IPS-NIHi7 (cell line): ENCODE results near the gene CKAP5.

ENCODE experiments used
- DNase-seq: peaks from one replicate; pipeline ENCODE4 v3.0.0; 2012; ENCODE audit warnings: mixed read lengths; ENCODE audit errors: extremely low spot score

Gene CKAP5

GRCh38 chr11:46766656-46767055 is 79.4 kb downstream of the CKAP5 start:
- DNase-seq = no peak

- no peak for DNase-seq
These were observed 83.8 kb downstream of the CKAP5 start for GRCh38 chr11:46762248-46762647.

DNA sequence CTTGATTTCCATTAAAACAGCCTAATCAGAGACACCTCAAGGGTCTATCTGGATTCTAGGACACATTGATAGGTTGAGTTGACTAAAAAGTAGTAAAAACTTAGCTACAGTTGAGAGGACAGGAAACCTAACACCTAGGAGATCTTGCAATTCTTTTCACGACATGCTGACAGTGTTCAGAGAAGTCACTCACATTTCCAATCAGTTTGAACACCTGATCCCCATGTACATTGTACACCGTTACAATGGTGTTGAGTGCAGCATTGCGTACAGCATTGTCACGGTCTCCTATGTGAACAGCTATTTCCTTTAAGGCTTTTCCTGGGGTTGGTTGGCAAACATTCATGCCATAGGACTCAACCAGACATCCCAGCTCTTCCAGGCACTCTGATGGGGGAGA is 84.3 kb downstream of the CKAP5 start:
- no peak for DNase-seq

DNA sequence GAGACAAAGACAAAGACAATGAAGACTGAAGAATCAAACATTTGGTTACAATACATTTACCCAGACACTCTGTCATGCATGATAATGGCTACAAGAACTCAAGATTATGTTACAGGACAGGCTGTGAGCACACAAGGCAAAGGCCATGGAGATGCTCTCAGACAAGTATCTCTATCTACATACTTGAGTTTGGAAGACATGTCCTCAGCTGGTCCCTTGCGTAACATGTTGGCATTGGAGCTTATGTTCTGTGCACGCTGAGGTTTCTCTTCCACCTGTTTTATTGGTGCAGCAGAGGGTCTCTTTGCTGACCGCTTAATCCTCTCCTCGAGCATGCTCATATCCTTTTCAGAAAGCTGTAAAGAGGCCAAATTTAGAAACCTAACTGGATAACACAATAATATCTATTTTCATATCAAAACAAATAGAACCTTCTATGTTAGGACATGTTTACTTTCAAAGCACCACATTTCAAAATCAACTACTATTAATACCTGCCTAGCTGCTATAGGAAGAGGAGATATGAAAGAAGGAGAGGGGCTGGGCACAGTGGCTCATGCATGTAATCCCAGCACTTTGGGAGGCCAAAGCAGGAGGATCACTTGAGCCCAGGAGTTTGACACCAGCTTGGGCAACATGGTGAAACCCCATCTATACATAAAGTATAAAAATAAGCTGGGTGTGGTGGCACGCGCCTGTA is 85.5 kb downstream of the CKAP5 start:
- DNase-seq = no peak

DNA sequence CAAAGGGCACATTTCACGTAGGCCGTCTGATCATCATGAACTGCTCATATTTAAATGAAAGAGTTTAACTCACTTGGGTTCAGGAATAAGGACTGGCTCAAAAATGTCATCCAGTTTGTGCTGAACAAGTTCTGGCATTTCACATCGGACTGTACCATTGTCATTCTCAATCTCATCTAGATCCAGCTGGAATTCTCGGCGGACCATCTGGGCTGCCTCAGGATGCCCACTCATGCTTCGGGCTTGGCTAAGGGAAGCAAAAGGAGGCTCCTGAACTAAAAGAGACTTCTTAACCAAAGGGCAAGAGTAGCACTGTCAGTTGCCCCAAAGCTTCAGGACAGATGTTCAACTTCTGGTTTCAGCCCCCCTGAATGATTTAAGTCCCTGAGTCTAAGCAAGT is 86.9 kb downstream of the CKAP5 start:
- no peak for DNase-seq

- no peak for DNase-seq
These were observed 90.1 kb downstream of the CKAP5 start for GRCh38 chr11:46755962-46756361.

DNA sequence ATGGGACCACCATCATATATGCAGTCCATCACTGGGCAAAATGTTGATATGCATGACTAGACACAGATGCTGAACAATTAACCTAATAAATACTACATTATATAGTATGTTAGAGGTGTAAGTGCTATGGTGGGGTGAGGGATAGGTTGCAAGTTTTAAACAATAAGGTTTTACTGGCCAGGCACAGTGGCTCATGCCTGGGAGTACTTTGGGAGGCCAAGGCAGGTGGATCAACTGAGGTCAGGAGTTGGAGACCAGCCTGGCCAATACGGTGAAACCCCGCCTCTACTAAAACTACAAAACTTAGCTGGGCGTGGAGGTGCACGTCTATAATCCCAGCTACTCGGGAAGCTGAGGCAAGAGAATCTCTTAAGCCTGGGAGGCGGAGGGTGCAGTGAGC is 98.9 kb downstream of the CKAP5 start:
- DNase-seq = no peak

DNA sequence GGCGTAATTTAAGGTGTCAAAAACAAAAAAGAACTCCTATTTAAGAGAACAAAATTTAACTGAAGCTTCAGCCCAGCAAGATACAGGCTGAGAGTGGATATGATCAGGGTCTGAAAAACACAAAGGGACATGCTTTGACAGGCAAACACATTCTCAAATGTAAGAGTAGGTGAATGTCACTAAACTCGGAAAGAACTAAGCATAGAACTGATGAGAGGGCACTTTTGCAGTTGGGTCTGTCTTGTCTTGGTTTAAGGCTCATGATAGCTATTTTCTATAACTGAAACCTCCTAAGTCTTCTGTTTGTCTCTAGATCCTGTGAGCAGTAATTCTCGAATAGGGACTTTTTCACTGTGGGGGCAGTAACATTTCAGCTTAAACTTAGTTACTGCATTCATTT is 100.1 kb downstream of the CKAP5 start:
- no peak for DNase-seq

GRCh38 chr11:46745328-46745727 is 100.8 kb downstream of the CKAP5 start:
- DNase-seq = no peak

DNA sequence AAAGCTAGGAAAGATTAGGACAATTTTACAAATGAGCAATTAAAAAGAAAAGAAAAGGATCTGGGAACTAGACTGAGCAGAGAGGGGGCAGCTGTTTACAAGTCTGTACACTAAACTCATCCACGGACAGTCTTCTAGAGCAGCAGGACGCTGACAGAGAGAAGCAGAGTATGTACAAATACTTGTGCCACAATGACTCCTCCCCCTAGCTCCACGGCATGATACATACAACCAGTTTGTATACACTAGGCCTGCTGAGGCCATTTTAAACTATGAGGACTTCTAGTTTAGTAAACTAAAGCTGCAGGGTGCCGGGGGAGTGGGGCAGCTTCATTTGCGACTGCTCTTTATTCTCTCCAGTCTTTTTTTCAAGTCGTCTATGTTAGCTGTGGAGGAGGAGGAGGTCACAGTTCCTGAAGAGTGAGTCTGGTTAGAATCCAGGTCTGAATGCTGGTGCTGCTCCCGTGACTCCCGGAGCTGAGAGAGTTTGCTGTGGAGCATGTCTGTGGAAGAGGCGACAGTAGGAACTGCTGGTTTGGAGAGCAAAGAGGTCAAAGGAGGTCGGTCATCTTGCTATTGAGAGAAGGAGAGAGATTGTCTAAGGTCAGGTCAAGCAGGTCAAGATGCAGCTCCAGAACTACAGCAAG is 102.3 kb downstream of the CKAP5 start:
- no peak for DNase-seq

GRCh38 chr11:46743043-46743442 is 103.0 kb downstream of the CKAP5 start:
- no peak for DNase-seq

- DNase-seq = no peak
These were observed 104.2 kb downstream of the CKAP5 start for GRCh38 chr11:46741600-46742484.

DNA sequence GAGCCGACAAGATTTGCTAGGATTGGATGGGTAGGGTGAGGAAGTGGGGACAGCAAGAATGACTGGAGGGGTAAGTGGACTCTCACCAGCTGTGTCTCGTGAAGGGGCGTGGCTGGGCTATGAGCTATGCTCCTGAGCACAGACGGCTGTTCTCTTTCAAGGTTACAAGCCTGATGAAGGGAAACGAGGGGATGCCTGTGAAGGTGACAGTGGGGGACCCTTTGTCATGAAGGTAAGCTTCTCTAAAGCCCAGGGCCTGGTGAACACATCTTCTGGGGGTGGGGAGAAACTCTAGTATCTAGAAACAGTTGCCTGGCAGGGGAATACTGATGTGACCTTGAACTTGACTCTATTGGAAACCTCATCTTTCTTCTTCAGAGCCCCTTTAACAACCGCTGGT is 107.2 kb downstream of the CKAP5 start:
- no peak for DNase-seq

DNA sequence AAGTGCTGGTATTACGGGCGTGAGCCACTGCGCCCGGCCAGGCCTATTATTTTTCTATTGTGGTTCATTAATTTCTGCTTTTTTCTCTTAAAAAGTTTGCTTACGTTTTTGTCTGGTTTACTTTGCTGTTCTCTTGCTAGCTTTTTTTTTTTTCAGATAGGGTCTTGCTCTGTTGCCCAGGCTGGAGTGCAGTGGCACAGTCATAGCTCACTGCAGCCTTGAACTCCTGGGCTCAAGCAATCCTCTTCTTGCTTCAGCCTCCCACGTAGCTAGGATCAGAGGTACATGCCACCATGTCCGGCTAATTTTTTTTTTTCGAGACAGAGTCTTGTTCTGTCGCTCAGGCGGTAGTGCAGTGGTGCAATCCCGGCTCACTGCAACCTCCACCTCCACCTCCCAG is 108.4 kb downstream of the CKAP5 start:
- no peak for DNase-seq

DNA sequence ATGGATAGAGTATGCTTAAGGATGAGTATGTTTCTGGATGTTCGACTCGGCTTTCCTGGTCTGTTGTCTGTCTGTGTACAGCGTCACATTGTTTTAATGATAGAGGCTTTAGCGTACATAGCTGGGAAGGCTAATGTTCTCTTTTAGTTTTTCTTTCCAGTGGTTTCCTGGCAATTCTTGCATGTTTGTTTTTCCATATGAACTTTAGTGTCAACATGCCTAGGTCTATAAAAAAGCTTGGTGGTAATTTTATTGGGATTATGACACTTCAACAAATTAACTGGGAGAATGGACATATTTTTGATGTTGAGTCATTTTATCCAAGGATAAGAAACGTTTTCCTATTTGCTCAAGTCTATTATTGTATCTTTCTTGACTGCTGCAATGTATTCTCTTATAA is 109.5 kb downstream of the CKAP5 start:
- DNase-seq = no peak

DNA sequence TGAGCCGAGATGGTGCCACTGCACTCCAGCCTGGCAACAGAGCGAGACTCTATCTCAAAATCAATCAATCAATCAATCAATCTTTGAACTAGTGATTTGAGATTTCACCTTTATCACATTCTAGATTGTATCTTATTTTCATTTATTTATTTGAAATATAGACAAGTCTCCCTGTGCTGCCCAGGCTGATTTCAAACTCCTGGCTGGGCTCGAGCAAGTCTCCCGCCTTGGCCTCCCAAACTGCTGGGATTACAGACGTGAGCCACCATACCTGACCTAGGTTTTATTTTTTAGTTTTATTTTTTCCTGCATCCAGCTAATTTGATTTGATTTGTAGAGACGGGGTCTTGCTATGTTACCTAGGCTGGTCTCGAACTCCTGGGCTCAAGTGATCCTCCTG is 109.9 kb downstream of the CKAP5 start:
- DNase-seq = no peak

- no peak for DNase-seq
These were observed 112.8 kb downstream of the CKAP5 start for GRCh38 chr11:46733234-46733633.

GRCh38 chr11:46731545-46731944 is 114.5 kb downstream of the CKAP5 start:
- DNase-seq = no peak

DNA sequence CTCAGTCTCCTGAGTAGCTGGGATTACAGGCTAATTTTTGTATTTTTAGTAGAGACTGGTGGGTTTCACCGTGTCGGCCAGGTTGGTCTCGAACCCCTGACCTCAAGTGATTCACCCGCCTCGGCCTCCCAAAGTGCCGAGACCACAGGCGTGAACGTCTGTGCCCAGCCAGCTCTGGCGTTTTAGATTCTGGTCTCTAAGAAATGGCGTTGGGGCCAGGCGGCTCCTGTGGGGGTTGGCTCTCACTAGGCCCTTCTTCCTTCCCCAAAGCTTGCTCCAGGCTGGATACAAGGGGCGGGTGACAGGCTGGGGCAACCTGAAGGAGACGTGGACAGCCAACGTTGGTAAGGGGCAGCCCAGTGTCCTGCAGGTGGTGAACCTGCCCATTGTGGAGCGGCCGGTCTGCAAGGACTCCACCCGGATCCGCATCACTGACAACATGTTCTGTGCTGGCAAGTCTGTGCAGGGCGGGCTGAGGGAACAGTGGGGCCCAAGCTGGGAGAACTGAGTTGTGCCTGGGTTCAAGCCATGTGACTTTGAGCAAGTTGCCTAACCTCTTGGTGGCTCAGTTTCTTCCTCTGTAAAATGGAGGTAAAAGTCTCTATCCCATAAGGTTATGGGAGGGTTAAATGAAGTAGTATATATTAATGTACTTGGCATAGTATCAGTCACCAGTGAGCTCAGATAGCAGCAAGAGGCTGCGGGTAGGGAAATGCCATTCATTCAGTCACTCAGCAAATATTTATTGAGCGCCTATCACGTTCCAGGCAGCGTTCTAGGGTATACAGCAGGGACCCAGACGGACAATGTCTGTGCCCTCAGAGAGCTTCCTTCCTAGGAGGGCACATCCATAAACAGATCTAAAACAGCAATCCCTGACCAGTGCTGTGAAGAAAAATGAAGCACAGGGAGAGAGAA is 116.7 kb downstream of the CKAP5 start:
- no peak for DNase-seq

- no peak for DNase-seq
These were observed 117.4 kb downstream of the CKAP5 start for GRCh38 chr11:46728659-46729040.

DNA sequence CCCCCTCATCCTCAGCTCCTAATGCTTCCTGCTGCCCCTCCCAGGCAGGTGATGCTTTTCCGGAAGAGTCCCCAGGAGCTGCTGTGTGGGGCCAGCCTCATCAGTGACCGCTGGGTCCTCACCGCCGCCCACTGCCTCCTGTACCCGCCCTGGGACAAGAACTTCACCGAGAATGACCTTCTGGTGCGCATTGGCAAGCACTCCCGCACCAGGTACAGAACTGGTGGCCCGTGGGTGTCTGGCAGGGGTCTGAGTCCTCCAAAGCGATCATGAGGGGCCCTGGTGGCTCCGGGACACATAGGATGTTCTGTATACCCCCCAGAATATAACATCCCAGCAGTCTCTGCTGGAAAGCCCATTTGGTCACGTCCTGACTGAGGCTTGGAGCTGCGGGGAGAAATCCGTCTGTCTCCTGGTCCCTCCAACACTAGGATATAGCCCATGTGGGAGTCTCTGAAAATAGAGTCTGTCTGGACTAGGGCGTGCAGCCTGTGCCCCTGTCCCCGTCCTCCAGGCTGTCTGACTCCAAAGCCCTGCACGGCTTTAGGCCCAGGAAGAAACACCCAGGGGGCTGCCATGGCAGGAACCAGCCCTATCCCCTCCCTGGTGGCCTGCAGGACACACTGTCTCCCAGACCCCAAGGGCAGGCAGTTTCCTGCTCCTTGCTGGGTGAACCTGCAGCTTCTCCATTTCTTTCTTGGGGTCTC is 118.0 kb downstream of the CKAP5 start:
- no peak for DNase-seq
